ENCODE data around the gene TRIM15. TPM values are rescaled to one million over a fixed set of nuclear protein-coding genes. Genes with fewer than 3 reads are reported as not detected.
"Not testable (repeated sequence)": the region's sequence is repeated elsewhere in the genome, so short reads cannot be mapped to it uniquely, and the experiment has no call there.

Gene TRIM15
- total RNA-seq, 1 donor from 2014 or later, result not detected

DNA sequence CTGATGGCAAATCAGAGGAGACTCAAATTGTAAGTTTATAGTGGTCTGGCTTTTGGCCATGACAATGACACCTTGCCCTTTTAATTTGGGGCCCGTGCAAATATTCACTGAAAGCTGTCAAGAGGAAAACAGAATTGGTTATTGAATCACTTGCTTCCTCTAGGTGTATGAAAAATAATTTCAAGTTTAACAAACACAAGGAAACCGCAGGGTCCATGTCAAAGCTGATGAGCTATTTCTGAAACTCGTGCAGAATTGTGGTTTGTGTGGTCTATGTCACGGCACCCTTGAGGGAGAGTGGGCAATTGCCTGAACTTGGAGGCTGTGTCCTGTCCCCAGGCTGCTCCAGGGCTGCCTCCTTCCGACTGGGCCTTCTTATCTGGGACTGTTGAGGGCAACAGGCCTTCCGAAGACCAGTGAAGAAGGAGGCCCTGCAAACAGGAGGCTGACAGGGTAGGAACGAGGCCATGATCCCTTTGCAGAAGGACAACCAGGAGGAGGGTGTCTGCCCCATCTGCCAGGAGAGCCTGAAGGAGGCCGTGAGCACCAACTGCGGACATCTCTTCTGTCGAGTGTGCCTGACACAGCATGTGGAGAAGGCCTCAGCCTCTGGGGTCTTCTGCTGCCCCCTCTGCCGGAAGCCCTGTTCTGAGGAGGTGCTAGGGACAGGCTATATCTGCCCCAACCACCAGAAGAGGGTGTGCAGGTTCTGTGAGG, 26.6 kb upstream of the TRIM15 start:
- Mint-ChIP-seq H3K4me3 (ENCODE audit: unreplicated experiment) (no peak overlapping the region), H3K36me3 (ENCODE audit: low read depth, unreplicated experiment) (no peaks in the 10 kb centered on the region), H3K27me3 (ENCODE audit: unreplicated experiment) (peaks cover 5% of the 10 kb centered on the region), H3K9me3 (ENCODE audit: unreplicated experiment) (no peaks in the 10 kb centered on the region), H3K27ac (ENCODE audit: unreplicated experiment) (no peak overlapping the region), H3K4me1 (ENCODE audit: unreplicated experiment) (no peaks in the 10 kb centered on the region)
- no peak for TF ChIP-seq CTCF (IDR thresholded peaks at IDR 0.05; ENCODE audit: unreplicated experiment)
- no peak for DNase-seq (ENCODE audit: low spot score)

GRCh38 chr6:30140240-30140639, 23.1 kb upstream of the TRIM15 start:
- H3K9me3 Mint-ChIP-seq (ENCODE audit: unreplicated experiment); H3K4me1 Mint-ChIP-seq (ENCODE audit: unreplicated experiment); H3K36me3 Mint-ChIP-seq (ENCODE audit: low read depth, unreplicated experiment); H3K4me3 Mint-ChIP-seq (ENCODE audit: unreplicated experiment); H3K27ac Mint-ChIP-seq (ENCODE audit: unreplicated experiment); DNase-seq (ENCODE audit: low spot score); H3K27me3 Mint-ChIP-seq (ENCODE audit: unreplicated experiment): not testable (repeated sequence)

DNA sequence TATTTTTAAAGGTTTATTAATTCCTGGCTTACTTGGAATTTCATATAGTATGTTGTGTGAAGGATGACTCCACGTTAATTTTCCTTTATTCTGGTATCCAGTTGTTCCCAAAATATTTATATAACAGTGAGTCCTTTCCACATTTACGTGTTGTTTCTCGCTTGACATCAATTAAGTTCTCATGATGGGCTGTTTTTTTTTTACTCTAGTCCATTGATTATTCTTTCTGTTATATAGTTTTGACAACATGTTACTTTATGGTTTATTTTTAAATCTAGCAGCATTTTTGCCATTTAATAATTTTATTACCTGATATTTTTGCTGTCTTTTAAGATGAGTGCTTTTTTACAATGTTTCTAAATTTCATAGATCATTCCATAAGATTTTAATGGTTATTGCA, 20.7 kb upstream of the TRIM15 start:
- Mint-ChIP-seq H3K4me1 (ENCODE audit: unreplicated experiment) (no peaks in the 10 kb centered on the region), H3K36me3 (ENCODE audit: low read depth, unreplicated experiment) (no peaks in the 10 kb centered on the region), H3K27ac (ENCODE audit: unreplicated experiment) (no peak overlapping the region), H3K27me3 (ENCODE audit: unreplicated experiment) (peaks cover 5% of the 10 kb centered on the region), H3K4me3 (ENCODE audit: unreplicated experiment) (no peak overlapping the region), H3K9me3 (ENCODE audit: unreplicated experiment) (no peaks in the 10 kb centered on the region)
- TF ChIP-seq CTCF (IDR thresholded peaks at IDR 0.05; ENCODE audit: unreplicated experiment), result no peak
- DNase-seq (ENCODE audit: low spot score), result no peak

DNA sequence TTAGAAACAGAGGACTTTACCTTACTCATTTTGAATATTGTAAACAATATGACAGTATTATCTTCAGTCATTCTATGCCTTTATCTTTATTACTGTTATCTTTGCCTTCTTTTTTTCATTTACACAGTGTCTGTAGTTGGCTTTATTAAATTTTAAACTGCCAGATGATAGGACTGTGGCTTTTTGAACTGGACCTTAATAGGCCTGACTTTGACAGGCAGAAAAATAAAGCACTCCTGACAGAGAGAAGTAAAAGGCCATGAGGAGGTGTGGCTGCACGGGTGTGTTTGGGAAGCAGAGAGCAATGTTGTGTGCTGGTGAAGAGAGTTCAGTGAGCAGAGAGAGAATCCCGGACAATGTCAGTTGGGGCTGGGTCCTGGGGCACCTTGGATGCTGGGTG, 19.6 kb upstream of the TRIM15 start:
- Mint-ChIP-seq H3K4me3 (ENCODE audit: unreplicated experiment) (no peak overlapping the region), H3K9me3 (ENCODE audit: unreplicated experiment) (no peaks in the 10 kb centered on the region), H3K36me3 (ENCODE audit: low read depth, unreplicated experiment) (no peaks in the 10 kb centered on the region), H3K4me1 (ENCODE audit: unreplicated experiment) (no peaks in the 10 kb centered on the region), H3K27me3 (ENCODE audit: unreplicated experiment) (peaks cover 7% of the 10 kb centered on the region), H3K27ac (ENCODE audit: unreplicated experiment) (no peak overlapping the region)
- no peak for TF ChIP-seq CTCF (IDR thresholded peaks at IDR 0.05; ENCODE audit: unreplicated experiment)
- no peak for DNase-seq (ENCODE audit: low spot score)

GRCh38 chr6:30144811-30145210, 18.5 kb upstream of the TRIM15 start:
- Mint-ChIP-seq H3K4me3 (ENCODE audit: unreplicated experiment) (no peak overlapping the region), H3K4me1 (ENCODE audit: unreplicated experiment) (no peaks in the 10 kb centered on the region), H3K27me3 (ENCODE audit: unreplicated experiment) (peaks cover 7% of the 10 kb centered on the region), H3K36me3 (ENCODE audit: low read depth, unreplicated experiment) (no peaks in the 10 kb centered on the region), H3K27ac (ENCODE audit: unreplicated experiment) (no peak overlapping the region), H3K9me3 (ENCODE audit: unreplicated experiment) (no peaks in the 10 kb centered on the region)
- no peak for DNase-seq (ENCODE audit: low spot score)
- TF ChIP-seq CTCF (IDR thresholded peaks at IDR 0.05; ENCODE audit: unreplicated experiment), result no peak
